Breast epithelium (tissue), 4 donors: ENCODE measurements around the gene BMP2K. TPM values are rescaled to one million over a fixed set of nuclear protein-coding genes. Genes with fewer than 3 reads are reported as not detected.

Experiments used
- DNase-seq, 2 donors: peaks; one replicate each; pipeline ENCODE4 v3.0.0-alpha.2; 2019; ENCODE audit warnings: low spot score in 2 of 2
- H3K27ac ChIP-seq, 2 donors: fragments of 200-600 bp; sonication (generic) in 1 of 2; one replicate each; pipeline ENCODE4 v1.5.1; 2016 to 2019; ENCODE audit warnings: mild to moderate bottlenecking in 1 of 2
- H3K27me3 ChIP-seq, 2 donors: fragments of 200-600 bp; sonication (generic) in 1 of 2; one replicate each; pipeline versions ENCODE4 v1.5.1 to v1.6.0; 2017 to 2019; ENCODE audit warnings: control low read depth in 1 of 2, mild to moderate bottlenecking in 1 of 2
- H3K36me3 ChIP-seq: fragments of 200-600 bp; one replicate; pipeline ENCODE4 v1.5.1; 2019
- H3K4me1 ChIP-seq, 2 donors: fragments of 200-600 bp; sonication (generic); one replicate each; pipeline ENCODE4 v1.5.1; 2016 to 2019; ENCODE audit warnings: control low read depth in 1 of 2
- H3K4me3 ChIP-seq, 3 donors: fragments of 200-600 bp; sonication (generic); 1 replicate in 2 of 3; 2 replicates in 1 of 3; pipeline ENCODE4 v1.5.1; 2016 to 2019; ENCODE audit warnings: mild to moderate bottlenecking in 3 of 3, moderate library complexity in 2 of 3
- H3K9me3 ChIP-seq, 2 donors: fragments of 200-600 bp; sonication (generic) in 1 of 2; one replicate each; pipeline ENCODE4 v1.5.1; 2016 to 2019; ENCODE audit warnings: control low read depth in 1 of 2
- CTCF ChIP-seq, 3 donors: fragments of 450-650 bp; IDR thresholded peaks; one replicate each; pipeline ENCODE4 v1.5.1; 2016 to 2017; ENCODE audit warnings: antibody characterized with exemption in 3 of 3, mild to moderate bottlenecking in 3 of 3, moderate library complexity in 3 of 3
- POLR2A ChIP-seq: fragments of 450-650 bp; IDR thresholded peaks from one replicate; pipeline ENCODE4 v1.6.1; 2016; ENCODE audit warnings: antibody characterized with exemption, mild to moderate bottlenecking, moderate library complexity
- POLR2AphosphoS5 ChIP-seq, 3 donors: sonication (generic); formaldehyde crosslinking; IDR thresholded peaks; one replicate each; pipeline ENCODE4 v1.6.1; 2017; ENCODE audit warnings: antibody characterized with exemption in 3 of 3
- intact Hi-C: fragments of 100-400 bp; cut with DNase I; formaldehyde crosslinking; loops from one replicate; pipeline ENCODE4 v1.15.1; 2023; ENCODE audit warnings: low total_unique reads
- total RNA-seq, 3 donors: library from RNA; depleted of rRNA; stranded (reverse); fragments of >200 nt; gene quantifications; one replicate each; pipeline ENCODE4 v1.1.0, GENCODE V29; 2016

The BMP2K gene
- total RNA-seq, 3 donors from 2014 or later: 42.3 to 134 (median 42.4) TPM

DNA sequence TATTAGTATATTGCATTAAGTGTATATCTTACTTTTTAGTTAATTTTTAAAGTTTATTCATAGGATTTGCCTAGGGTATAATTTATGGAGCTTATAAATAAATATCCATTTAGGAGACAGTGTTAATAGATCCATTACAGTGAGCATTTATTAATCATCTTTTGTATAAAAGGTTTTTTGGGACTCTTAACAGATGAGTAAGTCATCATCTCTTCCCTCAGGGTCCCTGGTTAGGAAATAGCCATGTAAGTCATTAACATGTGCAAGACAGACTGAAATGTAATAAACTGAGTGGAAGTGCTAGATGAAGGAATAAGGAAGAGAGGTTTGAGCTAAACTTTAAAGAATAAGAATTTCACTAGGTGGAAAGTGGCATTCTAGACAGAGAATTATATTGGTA, 93.9 kb downstream of the BMP2K start:
- TF ChIP-seq CTCF (IDR thresholded peaks at IDR 0.05) (no peak), POLR2AphosphoS5 (IDR thresholded peaks at IDR 0.05) (no peak), POLR2A (no peak)
- Histone ChIP-seq H3K36me3 (peaks cover 15% of the 10 kb centered on the region), H3K4me1 (no peaks in the 10 kb centered on the region), H3K27me3 (no peaks in the 10 kb centered on the region), H3K27ac (no peak overlapping the region), H3K9me3 (no peaks in the 10 kb centered on the region), H3K4me3 (no peak overlapping the region)
- DNase-seq: no peak
- intact Hi-C loops: no loop called here

GRCh38 chr4:78876568-78877320, 100.6 kb downstream of the BMP2K start:
- H3K4me3 ChIP-seq: no peak overlapping the region
- no peaks in the 10 kb centered on the region for H3K4me1 ChIP-seq
- no peak overlapping the region for H3K27ac ChIP-seq
- intact Hi-C loops: no loop called here
- peaks cover 13% of the 10 kb centered on the region for H3K36me3 ChIP-seq
- no peak for DNase-seq
- TF ChIP-seq POLR2AphosphoS5 (IDR thresholded peaks at IDR 0.05) (no peak), POLR2A (no peak), CTCF (IDR thresholded peaks at IDR 0.05) (no peak)
- H3K9me3 ChIP-seq: no peaks in the 10 kb centered on the region
- no peaks in the 10 kb centered on the region for H3K27me3 ChIP-seq

- no peaks in the 10 kb centered on the region for H3K4me1 ChIP-seq
- peaks cover 4% of the 10 kb centered on the region for H3K36me3 ChIP-seq
- H3K9me3 ChIP-seq: no peaks in the 10 kb centered on the region
- no peaks in the 10 kb centered on the region for H3K27me3 ChIP-seq
- no peak overlapping the region for H3K4me3 ChIP-seq
- TF ChIP-seq POLR2AphosphoS5 (IDR thresholded peaks at IDR 0.05): no peak
- no peak for DNase-seq
- H3K27ac ChIP-seq: no peak overlapping the region
- intact Hi-C loops: no loop called here
Measured at GRCh38 chr4:78878031-78878430, 101.9 kb downstream of the BMP2K start.

- intact Hi-C loops: no loop called here
- DNase-seq: no peak
- Histone ChIP-seq H3K4me3 (no peak overlapping the region), H3K27ac (no peak overlapping the region), H3K27me3 (no peaks in the 10 kb centered on the region), H3K9me3 (no peaks in the 10 kb centered on the region), H3K4me1 (no peaks in the 10 kb centered on the region), H3K36me3 (no peaks in the 10 kb centered on the region)
- TF ChIP-seq POLR2AphosphoS5 (IDR thresholded peaks at IDR 0.05) (no peak), CTCF (IDR thresholded peaks at IDR 0.05) (no peak), POLR2A (no peak)
Measured at GRCh38 chr4:78880874-78881492, 104.8 kb downstream of the BMP2K start.

GRCh38 chr4:78885598-78885997, 109.4 kb downstream of the BMP2K start:
- Histone ChIP-seq H3K27ac (no peak overlapping the region), H3K36me3 (no peaks in the 10 kb centered on the region), H3K9me3 (no peaks in the 10 kb centered on the region), H3K27me3 (no peaks in the 10 kb centered on the region), H3K4me1 (no peaks in the 10 kb centered on the region), H3K4me3 (no peak overlapping the region)
- intact Hi-C loops: no loop called here
- DNase-seq: no peak
- no peak for TF ChIP-seq CTCF (IDR thresholded peaks at IDR 0.05)
- TF ChIP-seq POLR2AphosphoS5 (IDR thresholded peaks at IDR 0.05): no peak
- no peak for TF ChIP-seq POLR2A
